Trophoblast cell (in vitro differentiated cells and primary cell): ENCODE data around the gene PGAP3.

Source experiments
- DNase-seq, 2 donors: peaks; one replicate each; pipeline ENCODE4 v3.0.0-alpha.2; 2016
- H2AFZ ChIP-seq: 2 replicates; pipeline ENCODE4 v1.6.1; 2013; ENCODE audit warnings: low read length, moderate library complexity, mild to moderate bottlenecking; ENCODE audit not compliant: insufficient read depth, poor library complexity
- H2AK5ac ChIP-seq: 2 replicates; pipeline ENCODE4 v1.6.1; 2013; ENCODE audit warnings: mild to moderate bottlenecking, low read length
- H2BK120ac ChIP-seq: 2 replicates; pipeline ENCODE4 v1.6.1; 2013; ENCODE audit warnings: low read length, mild to moderate bottlenecking, moderate library complexity; ENCODE audit not compliant: insufficient read depth, poor library complexity
- H2BK12ac ChIP-seq: 2 replicates; pipeline ENCODE4 v1.6.1; 2013; ENCODE audit warnings: mild to moderate bottlenecking, low read length, moderate library complexity
- H2BK5ac ChIP-seq: 2 replicates; pipeline ENCODE4 v1.6.1; 2013; ENCODE audit warnings: low read length, low read depth, moderate library complexity, mild to moderate bottlenecking; ENCODE audit not compliant: poor library complexity
- H3K14ac ChIP-seq: 2 replicates; pipeline ENCODE4 v1.6.1; 2013; ENCODE audit warnings: mild to moderate bottlenecking, low read length
- H3K18ac ChIP-seq: 2 replicates; pipeline ENCODE4 v1.6.1; 2013; ENCODE audit warnings: mild to moderate bottlenecking, low read length
- H3K23ac ChIP-seq: 2 replicates; pipeline ENCODE4 v1.6.1; 2013; ENCODE audit warnings: low read length
- H3K27ac ChIP-seq: 2 replicates; pipeline ENCODE4 v1.5.1; 2013; ENCODE audit warnings: low read depth, mild to moderate bottlenecking, inconsistent platforms, low read length, moderate library complexity
- H3K27me3 ChIP-seq: 2 replicates; pipeline ENCODE4 v1.6.1; 2013; ENCODE audit warnings: inconsistent platforms, mild to moderate bottlenecking, low read length, moderate library complexity; ENCODE audit not compliant: insufficient read depth
- H3K36me3 ChIP-seq, 2 experiments: 1 replicate in 1 of 2; 2 replicates in 1 of 2; pipeline ENCODE4 v1.6.1; 2013; ENCODE audit warnings: low read length in 2 of 2, mild to moderate bottlenecking in 2 of 2, moderate library complexity in 1 of 2; ENCODE audit not compliant: insufficient read depth in 2 of 2, control insufficient read depth in 1 of 2
- H3K4ac ChIP-seq: 2 replicates; pipeline ENCODE4 v1.6.1; 2013; ENCODE audit warnings: low read depth, mild to moderate bottlenecking, low read length, moderate library complexity
- H3K4me1 ChIP-seq, 2 experiments: 1 replicate in 1 of 2; 2 replicates in 1 of 2; pipeline ENCODE4 v1.6.1; 2013; ENCODE audit warnings: low read length in 2 of 2, mild to moderate bottlenecking in 2 of 2, moderate library complexity in 1 of 2; ENCODE audit not compliant: insufficient read depth in 2 of 2, control insufficient read depth in 1 of 2
- H3K4me2 ChIP-seq: 2 replicates; pipeline ENCODE4 v1.6.1; 2013; ENCODE audit warnings: inconsistent platforms, mild to moderate bottlenecking, low read length, moderate library complexity
- H3K4me3 ChIP-seq: 2 replicates; pipeline ENCODE4 v1.5.1; 2013; ENCODE audit warnings: mild to moderate bottlenecking, low read depth, low read length, inconsistent platforms
- H3K79me1 ChIP-seq: one replicate; pipeline ENCODE4 v1.6.1; 2013; ENCODE audit warnings: low read length
- H3K79me2 ChIP-seq: 2 replicates; pipeline ENCODE4 v1.6.1; 2013; ENCODE audit warnings: low read length, mild to moderate bottlenecking; ENCODE audit not compliant: control insufficient read depth, insufficient read depth, poor library complexity
- H3K9ac ChIP-seq: 2 replicates; pipeline ENCODE4 v1.6.1; 2013; ENCODE audit warnings: mild to moderate bottlenecking, low read length
- H3K9me3 ChIP-seq: 2 replicates; pipeline ENCODE4 v1.6.1; 2013; ENCODE audit warnings: low read depth, mild to moderate bottlenecking, control low read depth, inconsistent platforms, low read length; ENCODE audit not compliant: insufficient read depth
- H4K12ac ChIP-seq: 2 replicates; pipeline ENCODE4 v1.6.1; 2013; ENCODE audit warnings: low read depth, mild to moderate bottlenecking, low read length, moderate library complexity
- H4K8ac ChIP-seq: 2 replicates; pipeline ENCODE4 v1.6.1; 2013; ENCODE audit warnings: low read depth, mild to moderate bottlenecking, low read length, moderate library complexity
- H4K91ac ChIP-seq: one replicate; pipeline ENCODE4 v1.6.1; 2013; ENCODE audit warnings: low read depth, mild to moderate bottlenecking, low read length, moderate library complexity
- WGBS: extraction: QIAGEN DNeasy Blood & Tissue Kit; methylation state at CpG from one replicate; pipeline ENCODE4 v1.1.7; 2013; ENCODE audit warnings: missing lambda C conversion rate; ENCODE audit not compliant: insufficient read length, insufficient coverage; ENCODE audit errors: extremely low coverage; 5-methylcytosine and 5-hydroxymethylcytosine counted together

The PGAP3 gene

GRCh38 chr17:39735882-39736281, 48.0 kb upstream of the PGAP3 start:
- Histone ChIP-seq H2BK12ac (no peak overlapping the region), H3K9me3 (no peaks in the 10 kb centered on the region), H2AFZ (no peak overlapping the region), H3K79me2 (peaks cover 8% of the 10 kb centered on the region), H3K4ac (no peak overlapping the region), H2AK5ac (no peak overlapping the region), H3K18ac (no peak overlapping the region), H3K36me3 (no peaks in the 10 kb centered on the region), H3K79me1 (peaks cover 18% of the 10 kb centered on the region), H3K4me1 (peaks cover 12 to 28% of the 10 kb centered on the region in 2 experiments), H3K27ac (no peak overlapping the region), H3K23ac (peak overlapping the region; percentile 22), H3K4me3 (no peak overlapping the region), H4K12ac (no peak overlapping the region), H3K14ac (no peak overlapping the region), H4K8ac (no peak overlapping the region), H3K9ac (no peak overlapping the region), H2BK5ac (no peak overlapping the region), H4K91ac (no peak overlapping the region), H3K4me2 (no peak overlapping the region), H2BK120ac (no peak overlapping the region), H3K27me3 (no peaks in the 10 kb centered on the region)
- DNase-seq = peak in 1 of 2 donors; percentile 19
- WGBS = no CpG with 5 or more reads among the region's 2 CpGs

- Histone ChIP-seq H3K4me2 (no peak overlapping the region), H3K36me3 (peaks cover 12 to 16% of the 10 kb centered on the region in 2 experiments), H3K27me3 (no peaks in the 10 kb centered on the region), H2AFZ (no peak overlapping the region), H3K4me3 (no peak overlapping the region), H2BK5ac (no peak overlapping the region), H3K79me2 (peaks cover 4% of the 10 kb centered on the region), H4K12ac (no peak overlapping the region), H3K9ac (no peak overlapping the region), H2AK5ac (no peak overlapping the region), H4K8ac (no peak overlapping the region), H3K18ac (no peak overlapping the region), H3K79me1 (peaks cover 4% of the 10 kb centered on the region), H4K91ac (no peak overlapping the region), H3K9me3 (no peaks in the 10 kb centered on the region), H3K14ac (no peak overlapping the region), H3K4me1 (peaks cover 5 to 14% of the 10 kb centered on the region in 2 experiments), H3K27ac (no peak overlapping the region), H2BK12ac (no peak overlapping the region), H3K4ac (no peak overlapping the region), H2BK120ac (no peak overlapping the region), H3K23ac (no peak overlapping the region)
- no peak for DNase-seq
- no CpG with 5 or more reads among the region's 3 CpGs for WGBS
These were observed 44.7 kb upstream of the PGAP3 start for GRCh38 chr17:39732586-39732985.

- Histone ChIP-seq H3K4me1 (peaks cover 5 to 9% of the 10 kb centered on the region in 2 experiments), H3K14ac (peak within 1 kb of the TSS; percentile 73), H3K27ac (no peak within 1 kb of the TSS), H3K4me3 (peak within 1 kb of the TSS; percentile 86), H2BK12ac (peak within 1 kb of the TSS; percentile 56), H2BK5ac (peak within 1 kb of the TSS; percentile 88), H3K27me3 (no peaks in the 10 kb centered on the region), H4K8ac (peak within 1 kb of the TSS; percentile 95), H3K9me3 (no peaks in the 10 kb centered on the region), H3K79me2 (peaks cover 4% of the 10 kb centered on the region), H3K9ac (peak within 1 kb of the TSS; percentile 55), H3K36me3 (peaks cover 28 to 30% of the 10 kb centered on the region in 2 experiments), H4K12ac (peak within 1 kb of the TSS; percentile 74), H2BK120ac (peak within 1 kb of the TSS; percentile 74), H3K23ac (no peak within 1 kb of the TSS), H2AK5ac (no peak within 1 kb of the TSS), H2AFZ (peak within 1 kb of the TSS; percentile 98), H3K4me2 (peak within 1 kb of the TSS; percentile 74), H3K18ac (peak within 1 kb of the TSS; percentile 93), H3K4ac (peak within 1 kb of the TSS; percentile 88), H3K79me1 (peaks cover 4% of the 10 kb centered on the region), H4K91ac (peak within 1 kb of the TSS; percentile 96)
- no CpG with 5 or more reads among the region's 65 CpGs for WGBS
- peak; percentile 87 to 92 for DNase-seq
These were observed 42.5 kb upstream of the PGAP3 start, which contains the start of gene MIEN1 for GRCh38 chr17:39730095-39730921. TSS of gene MIEN1 (minus strand) at chr17:39730532. CDS start at chr17:39730495, 37 bp downstream.

DNA sequence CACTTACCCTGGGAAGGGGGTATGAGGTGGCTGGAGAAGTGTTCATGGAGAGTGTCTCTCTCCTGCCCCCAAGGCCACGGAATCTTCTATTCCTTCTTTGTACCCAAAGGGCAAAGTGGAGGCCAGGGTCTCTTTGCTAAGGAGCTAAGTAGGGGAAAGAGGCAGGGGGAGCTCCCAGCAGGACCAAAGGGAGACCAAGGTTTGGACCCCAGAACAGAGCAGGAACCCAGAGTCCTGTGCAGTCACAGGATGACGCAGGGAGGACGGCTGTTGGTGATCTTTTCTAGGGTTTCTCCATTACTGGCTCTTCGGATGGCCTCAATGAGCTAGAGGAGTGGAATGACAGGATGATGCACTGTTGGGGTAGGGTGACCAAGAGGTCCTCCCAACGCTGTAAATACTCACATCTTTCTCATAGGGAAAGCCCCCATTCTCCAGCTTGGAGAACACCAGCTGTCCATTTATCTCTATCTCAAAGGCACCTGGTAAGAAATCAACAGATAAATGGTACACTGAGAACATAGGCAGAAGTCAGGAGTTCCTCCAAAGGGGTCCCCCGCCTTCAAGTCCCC, 41.5 kb upstream of the PGAP3 start:
- no peak overlapping the region for H4K12ac ChIP-seq
- peaks cover 4% of the 10 kb centered on the region for H3K79me1 ChIP-seq
- H3K9ac ChIP-seq = no peak overlapping the region
- H2BK12ac ChIP-seq = no peak overlapping the region
- no peak overlapping the region for H4K91ac ChIP-seq
- H3K79me2 ChIP-seq = peaks cover 4% of the 10 kb centered on the region
- no peak overlapping the region for H3K27ac ChIP-seq
- H4K8ac ChIP-seq = no peak overlapping the region
- peaks cover 2% of the 10 kb centered on the region for H3K9me3 ChIP-seq
- DNase-seq = peak; percentile 37 to 53
- no peak overlapping the region for H2BK5ac ChIP-seq
- H3K18ac ChIP-seq = peak overlapping the region; percentile 6
- H3K4me1 ChIP-seq = peaks cover 5 to 9% of the 10 kb centered on the region in 2 experiments
- H3K36me3 ChIP-seq = peaks cover 38 to 39% of the 10 kb centered on the region in 2 experiments
- H2BK120ac ChIP-seq = no peak overlapping the region
- peak overlapping the region; percentile 74 for H3K4me2 ChIP-seq
- H3K4ac ChIP-seq = no peak overlapping the region
- no peaks in the 10 kb centered on the region for H3K27me3 ChIP-seq
- WGBS = no CpG with 5 or more reads among the region's 6 CpGs
- no peak overlapping the region for H3K14ac ChIP-seq
- H3K4me3 ChIP-seq = no peak overlapping the region
- H2AFZ ChIP-seq = no peak overlapping the region
- no peak overlapping the region for H2AK5ac ChIP-seq
- H3K23ac ChIP-seq = no peak overlapping the region
